ENCODE measurements around the gene ZNF597.

The ZNF597 gene

DNA sequence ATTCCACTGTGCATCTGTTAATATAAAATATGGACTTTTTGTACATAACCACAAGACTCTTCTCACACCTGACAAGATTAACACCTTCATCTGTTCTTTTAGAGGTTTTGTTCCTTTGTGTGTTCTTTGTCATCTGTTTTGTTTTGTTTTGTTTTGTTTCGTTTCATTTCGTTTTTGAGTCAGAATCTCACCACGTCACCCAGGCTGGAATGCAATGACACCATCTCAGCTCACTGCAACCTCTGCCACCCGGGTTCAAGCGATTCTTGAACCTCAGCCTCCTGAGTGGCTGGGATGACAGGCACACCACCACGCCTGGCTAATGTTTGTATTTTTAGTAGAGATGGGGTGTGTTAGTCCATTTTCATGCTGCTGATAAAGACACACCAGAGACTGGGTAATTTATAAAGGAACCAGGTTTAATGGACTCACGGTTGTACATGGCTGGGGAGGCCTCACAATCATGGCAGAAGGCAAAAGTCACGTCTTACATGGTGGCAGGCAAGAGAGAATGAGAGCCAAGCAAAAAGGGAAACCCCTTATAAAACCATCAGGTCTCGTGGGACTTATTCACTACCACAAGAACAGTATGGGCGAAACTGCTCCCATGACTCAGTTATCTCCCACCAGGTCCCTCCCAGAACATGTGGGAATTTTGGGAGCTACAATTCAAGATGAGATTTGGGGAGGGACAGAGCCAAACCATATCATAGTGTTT lies 29.7 kb upstream of the ZNF597 start:
- Histone ChIP-seq H3K4me3 (no peak overlapping the region), H3K27ac (no peak overlapping the region)
- TF ChIP-seq, protein P1, sequence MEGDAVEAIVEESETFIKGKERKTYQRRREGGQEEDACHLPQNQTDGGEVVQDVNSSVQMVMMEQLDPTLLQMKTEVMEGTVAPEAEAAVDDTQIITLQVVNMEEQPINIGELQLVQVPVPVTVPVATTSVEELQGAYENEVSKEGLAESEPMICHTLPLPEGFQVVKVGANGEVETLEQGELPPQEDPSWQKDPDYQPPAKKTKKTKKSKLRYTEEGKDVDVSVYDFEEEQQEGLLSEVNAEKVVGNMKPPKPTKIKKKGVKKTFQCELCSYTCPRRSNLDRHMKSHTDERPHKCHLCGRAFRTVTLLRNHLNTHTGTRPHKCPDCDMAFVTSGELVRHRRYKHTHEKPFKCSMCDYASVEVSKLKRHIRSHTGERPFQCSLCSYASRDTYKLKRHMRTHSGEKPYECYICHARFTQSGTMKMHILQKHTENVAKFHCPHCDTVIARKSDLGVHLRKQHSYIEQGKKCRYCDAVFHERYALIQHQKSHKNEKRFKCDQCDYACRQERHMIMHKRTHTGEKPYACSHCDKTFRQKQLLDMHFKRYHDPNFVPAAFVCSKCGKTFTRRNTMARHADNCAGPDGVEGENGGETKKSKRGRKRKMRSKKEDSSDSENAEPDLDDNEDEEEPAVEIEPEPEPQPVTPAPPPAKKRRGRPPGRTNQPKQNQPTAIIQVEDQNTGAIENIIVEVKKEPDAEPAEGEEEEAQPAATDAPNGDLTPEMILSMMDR (IDR thresholded peaks at IDR 0.05): no peak
- DNase-seq (ENCODE audit: low spot score): no peak

DNA sequence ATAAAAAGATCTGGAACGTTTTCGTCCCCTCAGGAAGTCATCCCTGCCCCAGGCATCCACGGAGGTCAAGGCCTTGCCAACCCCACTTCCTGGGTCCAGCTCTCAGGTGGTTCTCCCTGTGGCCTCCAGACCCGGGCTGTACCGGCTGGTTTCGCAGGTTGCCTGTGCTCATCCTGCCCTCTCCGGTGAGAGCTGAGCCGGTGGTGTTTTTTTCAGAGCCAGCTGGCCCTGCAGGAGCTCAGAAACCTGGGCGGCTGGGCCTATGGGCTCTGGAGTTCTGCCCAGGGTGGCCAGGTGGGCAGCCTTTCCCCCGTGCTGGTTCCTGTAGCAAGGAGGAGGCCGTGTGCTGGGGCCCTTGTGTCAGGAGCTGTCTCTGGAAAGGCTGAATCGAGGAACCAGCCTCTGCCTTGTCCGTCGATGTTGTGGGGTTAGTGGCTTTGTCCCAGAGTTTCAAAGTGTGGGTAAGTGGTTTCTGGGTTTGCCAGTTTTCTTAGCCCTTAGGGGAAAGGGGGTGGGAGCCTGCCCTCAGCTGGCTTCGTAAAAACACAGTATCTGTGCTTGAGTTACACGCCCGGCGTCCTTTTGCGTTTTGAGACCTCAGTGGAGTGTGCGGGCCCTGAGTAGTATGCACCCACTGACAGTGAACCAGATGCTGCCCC lies 28.3 kb upstream of the ZNF597 start:
- H3K4me3 ChIP-seq: no peak overlapping the region
- DNase-seq (ENCODE audit: low spot score): no peak
- TF ChIP-seq, protein P1 (IDR thresholded peaks at IDR 0.05): no peak
- H3K27ac ChIP-seq: no peak overlapping the region

DNA sequence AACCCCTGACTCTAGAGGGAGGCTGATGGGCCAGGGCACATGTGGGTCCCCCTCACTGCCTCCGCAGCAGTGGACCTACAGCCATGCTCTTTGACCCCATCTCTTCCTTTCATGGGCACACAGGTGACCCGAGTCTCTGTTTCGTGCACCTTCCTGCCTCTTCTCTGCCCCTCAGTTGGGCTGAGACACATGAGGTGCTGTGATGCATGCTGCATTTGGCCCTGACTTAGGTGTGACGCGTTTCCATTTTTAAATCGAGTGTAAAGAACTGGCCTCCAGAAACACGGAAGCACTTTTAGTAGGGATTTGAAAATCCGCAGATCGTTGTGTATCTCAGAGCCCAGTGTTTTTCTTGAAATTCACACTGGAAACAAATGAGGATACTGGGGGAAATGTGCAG lies 27.4 kb upstream of the ZNF597 start:
- TF ChIP-seq, protein P1 (IDR thresholded peaks at IDR 0.05): no peak
- DNase-seq (ENCODE audit: low spot score): no peak
- Histone ChIP-seq H3K27ac (no peak overlapping the region), H3K4me3 (no peak overlapping the region)

DNA sequence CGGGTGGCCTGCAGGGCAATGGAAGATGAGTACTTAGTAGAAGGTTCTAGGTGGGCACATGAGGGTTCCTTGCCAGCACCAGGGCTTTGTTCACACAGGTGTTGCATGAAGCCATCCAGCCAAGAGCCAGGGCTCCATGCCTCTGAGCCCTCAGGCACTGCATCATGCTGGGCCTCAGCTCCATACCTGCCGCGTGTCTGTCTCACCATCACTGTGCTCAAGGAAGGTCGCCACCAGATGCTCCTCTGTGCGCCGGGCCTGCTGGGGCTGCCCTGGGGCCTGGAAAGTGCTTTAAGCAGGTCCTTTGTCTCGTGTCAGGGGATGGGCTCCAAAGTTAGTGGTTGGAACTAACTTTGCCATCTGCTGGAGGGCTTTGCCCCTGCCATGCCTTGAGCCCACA lies 26.4 kb upstream of the ZNF597 start:
- TF ChIP-seq, protein P1 (IDR thresholded peaks at IDR 0.05): no peak
- Histone ChIP-seq H3K27ac (no peak overlapping the region), H3K4me3 (no peak overlapping the region)
- no peak for DNase-seq (ENCODE audit: low spot score)

DNA sequence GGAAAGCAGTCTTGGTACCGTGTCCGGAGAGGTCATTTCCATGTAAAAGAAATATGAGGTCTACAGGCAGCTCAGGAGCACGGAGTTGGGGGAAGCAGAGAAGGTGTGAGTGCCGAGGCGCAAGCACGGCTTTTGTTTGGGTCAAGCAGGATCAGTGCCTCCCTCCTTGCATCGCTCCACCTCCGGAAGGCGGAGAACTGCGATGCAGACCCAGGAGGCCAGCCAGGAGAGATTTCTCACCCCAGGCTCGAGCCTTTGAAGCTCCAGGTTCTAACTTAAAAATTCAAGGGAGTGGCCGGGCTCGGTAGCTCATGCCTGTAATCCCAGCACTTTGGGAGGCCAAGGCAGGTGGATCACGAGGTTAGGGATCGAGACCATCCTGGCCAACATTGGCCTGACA lies 25.2 kb upstream of the ZNF597 start:
- H3K27ac ChIP-seq: no peak overlapping the region
- H3K4me3 ChIP-seq: no peak overlapping the region
- DNase-seq (ENCODE audit: low spot score): no peak
- TF ChIP-seq, protein P1 (IDR thresholded peaks at IDR 0.05): no peak

DNA sequence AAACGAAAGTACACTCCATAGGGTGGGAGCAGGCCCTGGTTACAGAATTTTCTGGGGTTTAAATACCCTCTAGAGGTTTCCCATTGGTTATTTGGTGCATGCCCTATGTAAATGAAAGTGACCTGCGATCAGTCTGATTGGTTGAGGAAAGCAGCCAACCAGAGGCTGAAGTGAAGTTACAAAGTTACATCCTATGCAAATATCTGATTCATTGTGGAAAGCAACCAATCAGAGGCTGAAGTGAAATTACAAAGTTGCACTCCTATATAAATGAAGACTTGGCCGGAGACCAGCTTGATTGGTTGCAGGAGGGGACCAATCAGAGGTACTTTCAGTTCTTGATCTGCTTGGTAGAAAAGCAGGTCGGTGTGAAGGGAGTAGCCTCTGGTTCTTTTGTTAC lies 24.6 kb upstream of the ZNF597 start:
- no peak for DNase-seq (ENCODE audit: low spot score)

More for the DNA sequence above, 24.6 kb upstream of the ZNF597 start:
- H3K27ac ChIP-seq: no peak overlapping the region
- TF ChIP-seq, protein P1 (IDR thresholded peaks at IDR 0.05): no peak
- no peak overlapping the region for H3K4me3 ChIP-seq

Data from coronary artery (tissue), 2 donors.